LNCaP clone FGC (cell line): ENCODE data around the gene LIMS2.

Source experiments
- DNase-seq: peaks from one replicate; pipeline ENCODE4 v3.0.0-alpha.2; 2011; ENCODE audit warnings: low read depth
- H3K4me3 ChIP-seq: 2 replicates; pipeline ENCODE4 v1.5.1; 2011; ENCODE audit warnings: mild to moderate bottlenecking, low read depth, low read length, control low read depth
- TF ChIP-seq, protein P1 (sequence below): IDR thresholded peaks from 2 replicates; pipeline ENCODE4 v1.5.1; 2012; ENCODE audit warnings: mild to moderate bottlenecking; ENCODE audit not compliant: control insufficient read depth, insufficient read depth; ENCODE audit errors: extremely low read depth

The LIMS2 gene

GRCh38 chr2:127656569-127657231, 18.6 kb downstream of the LIMS2 start:
- no peak overlapping the region for H3K4me3 ChIP-seq
- TF ChIP-seq, protein P1, sequence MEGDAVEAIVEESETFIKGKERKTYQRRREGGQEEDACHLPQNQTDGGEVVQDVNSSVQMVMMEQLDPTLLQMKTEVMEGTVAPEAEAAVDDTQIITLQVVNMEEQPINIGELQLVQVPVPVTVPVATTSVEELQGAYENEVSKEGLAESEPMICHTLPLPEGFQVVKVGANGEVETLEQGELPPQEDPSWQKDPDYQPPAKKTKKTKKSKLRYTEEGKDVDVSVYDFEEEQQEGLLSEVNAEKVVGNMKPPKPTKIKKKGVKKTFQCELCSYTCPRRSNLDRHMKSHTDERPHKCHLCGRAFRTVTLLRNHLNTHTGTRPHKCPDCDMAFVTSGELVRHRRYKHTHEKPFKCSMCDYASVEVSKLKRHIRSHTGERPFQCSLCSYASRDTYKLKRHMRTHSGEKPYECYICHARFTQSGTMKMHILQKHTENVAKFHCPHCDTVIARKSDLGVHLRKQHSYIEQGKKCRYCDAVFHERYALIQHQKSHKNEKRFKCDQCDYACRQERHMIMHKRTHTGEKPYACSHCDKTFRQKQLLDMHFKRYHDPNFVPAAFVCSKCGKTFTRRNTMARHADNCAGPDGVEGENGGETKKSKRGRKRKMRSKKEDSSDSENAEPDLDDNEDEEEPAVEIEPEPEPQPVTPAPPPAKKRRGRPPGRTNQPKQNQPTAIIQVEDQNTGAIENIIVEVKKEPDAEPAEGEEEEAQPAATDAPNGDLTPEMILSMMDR: no peak
- no peak for DNase-seq

DNA sequence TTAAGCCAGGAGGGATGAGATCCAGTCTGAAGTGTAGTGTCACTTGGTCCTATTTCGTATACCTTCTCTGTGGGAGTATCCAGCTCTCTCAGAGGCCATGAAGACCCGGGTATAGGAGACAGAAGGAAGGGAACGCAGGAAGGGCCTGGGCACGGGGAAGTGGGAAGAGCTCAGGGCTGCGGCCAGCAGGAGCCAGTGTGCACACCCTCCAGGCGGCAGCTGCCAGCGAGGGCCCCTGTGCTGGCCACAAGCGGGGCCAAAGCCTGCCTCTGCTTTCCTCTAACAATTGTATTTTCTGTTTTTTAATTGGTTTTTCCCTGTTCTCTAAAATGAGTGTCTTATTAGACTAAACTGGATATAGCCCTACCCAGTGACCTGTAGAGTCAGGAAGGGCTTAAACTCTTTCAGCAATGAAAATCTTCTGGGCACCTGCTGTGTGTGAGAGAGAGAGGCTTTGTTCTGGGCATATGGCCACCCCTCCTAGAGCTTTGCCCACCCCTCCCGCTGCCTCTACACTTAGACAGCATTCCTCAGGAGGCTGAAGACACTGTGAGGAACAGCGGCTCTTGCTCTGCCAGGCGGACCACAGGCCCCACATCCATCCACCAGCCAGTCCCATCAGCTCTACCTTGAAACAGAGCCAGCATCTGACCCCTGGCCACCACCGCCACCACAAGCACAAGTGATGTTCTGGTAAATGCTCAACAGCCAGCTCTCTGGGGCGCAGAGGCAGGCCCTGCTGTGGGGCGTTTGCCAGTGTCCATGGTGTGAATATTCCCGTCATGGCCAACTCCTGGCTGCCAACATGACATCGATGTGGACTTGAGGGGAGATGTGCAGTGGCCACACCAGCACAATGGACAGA, 19.9 kb downstream of the LIMS2 start:
- no peak overlapping the region for H3K4me3 ChIP-seq
- no peak for DNase-seq
- TF ChIP-seq, protein P1: no peak

GRCh38 chr2:127654838-127655175, 20.5 kb downstream of the LIMS2 start:
- TF ChIP-seq, protein P1: no peak
- no peak for DNase-seq
- H3K4me3 ChIP-seq: no peak overlapping the region

- no peak for DNase-seq
- no peak overlapping the region for H3K4me3 ChIP-seq
- TF ChIP-seq, protein P1: no peak
Observed at GRCh38 chr2:127654084-127654837, 21.1 kb downstream of the LIMS2 start.

DNA sequence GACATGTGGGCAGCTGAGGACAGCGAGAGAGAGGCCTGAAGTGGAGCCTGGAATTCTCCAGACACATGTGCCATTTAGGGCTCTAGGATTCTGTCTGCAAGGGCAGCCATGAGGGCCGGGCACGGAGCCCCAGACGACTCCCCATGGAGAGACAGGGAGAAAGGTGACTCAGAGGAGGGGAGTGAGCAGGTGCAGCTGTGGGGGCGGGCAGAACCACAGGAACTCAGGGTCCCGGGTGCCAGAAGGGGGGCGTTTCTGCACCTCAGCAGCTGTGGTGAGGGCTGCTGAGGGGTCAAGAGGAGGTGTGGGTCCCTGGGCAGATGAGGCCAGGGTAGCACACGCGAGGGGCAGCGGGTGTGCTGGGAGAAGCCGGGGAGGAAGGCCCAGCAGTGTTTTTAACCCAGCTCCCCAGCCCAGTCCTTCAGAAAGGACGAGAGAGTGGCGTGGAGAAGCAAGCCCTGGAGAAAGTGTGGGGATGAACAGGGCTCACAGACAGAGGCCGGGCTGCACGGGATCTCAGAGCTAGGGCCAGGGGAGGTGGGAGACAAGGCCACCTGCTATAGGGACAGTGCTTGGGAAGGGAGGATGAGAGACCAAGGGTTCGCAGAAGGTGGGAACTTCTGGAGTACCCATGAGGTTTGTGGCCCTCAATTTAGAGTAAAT, 21.8 kb downstream of the LIMS2 start:
- TF ChIP-seq, protein P1: no peak
- DNase-seq: no peak
- H3K4me3 ChIP-seq: no peak overlapping the region

- no peak overlapping the region for H3K4me3 ChIP-seq
- TF ChIP-seq, protein P1: no peak
- no peak for DNase-seq
Observed at GRCh38 chr2:127652786-127653357, 22.5 kb downstream of the LIMS2 start.
